HG02623 (cell line): Measurements from ENCODE around the gene VWA2.

Experiments
- ATAC-seq: cut with Tn5 transposase; IDR thresholded peaks from one replicate; pipeline ENCODE4 v1.9.1; 2021; ENCODE audit warnings: moderate library complexity; ENCODE audit not compliant: unreplicated experiment

The VWA2 gene

DNA sequence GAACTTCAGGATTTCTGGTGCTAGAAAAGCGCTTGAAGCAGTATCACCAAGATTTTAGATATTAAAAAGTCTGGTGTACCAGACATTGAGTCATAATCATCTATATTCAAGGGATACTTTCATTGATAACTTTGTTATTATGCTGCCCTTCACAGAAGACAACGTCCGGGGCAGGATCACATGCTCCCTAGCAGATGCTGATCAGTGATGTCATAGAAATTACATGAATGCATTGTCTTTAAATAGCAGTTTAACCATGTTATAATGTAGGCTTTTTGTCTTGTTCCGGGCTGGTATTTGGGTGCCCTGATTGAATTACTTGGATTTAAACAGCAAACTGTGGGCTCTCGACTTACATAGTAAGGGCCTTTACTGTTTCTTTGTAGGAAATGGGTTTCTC lies 54.0 kb downstream of the VWA2 start:
- no peak for ATAC-seq

- no peak for ATAC-seq
Measured at GRCh38 chr10:114294549-114294948, 55.5 kb downstream of the VWA2 start.

DNA sequence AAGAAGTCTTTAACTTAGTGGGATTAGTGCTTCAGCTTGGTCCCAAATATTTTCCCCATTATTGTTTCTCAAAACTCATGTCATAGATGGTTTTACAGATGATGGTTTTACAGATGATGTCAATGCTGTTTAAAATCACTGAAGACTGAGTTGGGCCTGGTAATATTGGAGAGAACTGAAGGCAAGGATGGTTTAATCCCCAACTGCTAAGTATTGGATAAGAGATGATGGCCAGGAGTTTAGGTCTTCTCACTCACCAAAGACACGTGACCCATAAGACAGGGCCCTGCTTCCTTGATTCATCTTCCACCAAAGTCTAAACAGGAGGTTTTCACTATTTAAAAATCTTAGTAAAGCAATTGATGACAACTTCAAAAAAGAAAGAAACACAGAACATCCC lies 56.3 kb downstream of the VWA2 start:
- no peak for ATAC-seq

DNA sequence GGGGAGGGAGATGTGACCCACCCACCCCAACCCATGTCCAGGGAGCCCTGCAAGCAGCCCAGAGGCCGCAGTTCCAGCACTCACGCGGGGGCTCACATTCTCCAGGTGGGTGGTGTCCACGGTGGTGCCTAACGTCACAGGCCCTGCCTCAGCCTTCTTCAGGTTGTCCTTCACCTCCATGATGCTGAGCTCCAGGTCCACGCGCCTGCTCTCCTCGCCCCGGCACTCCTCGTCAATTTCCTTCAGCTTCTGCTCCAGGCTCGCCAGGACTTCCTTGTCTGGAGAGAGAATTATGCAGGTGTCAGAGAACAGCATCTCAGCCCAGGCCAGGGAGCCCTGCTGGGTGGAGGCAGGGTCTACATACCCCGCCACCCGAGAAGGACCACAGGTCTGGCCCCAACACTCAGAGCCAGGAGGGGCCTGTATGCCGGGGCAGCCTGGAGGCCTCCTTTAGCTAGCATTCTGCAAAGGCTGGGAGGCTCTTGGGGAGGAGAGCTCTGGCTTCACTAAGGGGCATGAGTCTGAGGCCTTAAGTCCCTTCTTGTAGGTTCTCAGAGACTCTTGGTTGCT lies 58.2 kb downstream of the VWA2 start:
- no peak for ATAC-seq

- ATAC-seq = no peak
Measured at GRCh38 chr10:114300036-114300645, 61.1 kb downstream of the VWA2 start.

- no peak for ATAC-seq
Measured at GRCh38 chr10:114301177-114301576, 62.1 kb downstream of the VWA2 start.

DNA sequence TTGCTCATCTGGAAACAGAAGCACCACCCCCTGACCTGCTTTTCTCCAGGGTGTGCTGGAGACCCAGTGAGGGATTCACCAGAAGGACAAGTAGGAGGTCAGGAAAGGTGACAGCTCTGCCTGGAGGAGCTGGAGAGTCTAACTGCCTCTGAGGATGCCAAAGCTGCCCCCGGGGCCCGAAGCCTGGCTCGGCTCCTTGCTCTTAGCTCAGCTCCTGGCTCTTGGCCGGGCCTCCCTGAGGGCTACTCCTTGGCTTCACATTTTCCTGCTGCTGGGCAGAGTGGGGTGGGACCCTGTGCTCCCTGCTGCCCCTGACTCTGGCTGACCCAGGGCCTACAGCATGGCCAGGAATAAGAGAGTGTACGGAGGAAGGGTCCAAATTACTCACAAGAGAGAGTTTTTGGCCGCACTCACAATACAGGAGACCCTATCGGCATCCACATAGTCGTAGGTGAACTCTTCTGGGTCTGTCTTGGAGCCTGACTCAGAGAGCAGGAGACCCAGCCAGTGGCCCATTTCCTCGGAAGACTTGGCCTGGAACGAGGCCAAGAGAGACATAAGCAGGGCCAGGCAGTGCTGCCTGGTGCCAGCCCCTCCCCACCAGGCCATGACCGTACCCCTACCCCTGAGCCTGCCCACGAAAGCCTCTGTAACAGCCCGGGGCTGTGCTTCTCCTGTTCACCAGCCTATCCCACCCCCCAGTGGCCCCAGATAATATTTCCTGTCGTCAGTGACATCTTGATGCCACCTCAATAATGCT lies 63.1 kb downstream of the VWA2 start:
- no peak for ATAC-seq

- ATAC-seq = no peak
Measured at GRCh38 chr10:114303556-114303955, 64.5 kb downstream of the VWA2 start.

DNA sequence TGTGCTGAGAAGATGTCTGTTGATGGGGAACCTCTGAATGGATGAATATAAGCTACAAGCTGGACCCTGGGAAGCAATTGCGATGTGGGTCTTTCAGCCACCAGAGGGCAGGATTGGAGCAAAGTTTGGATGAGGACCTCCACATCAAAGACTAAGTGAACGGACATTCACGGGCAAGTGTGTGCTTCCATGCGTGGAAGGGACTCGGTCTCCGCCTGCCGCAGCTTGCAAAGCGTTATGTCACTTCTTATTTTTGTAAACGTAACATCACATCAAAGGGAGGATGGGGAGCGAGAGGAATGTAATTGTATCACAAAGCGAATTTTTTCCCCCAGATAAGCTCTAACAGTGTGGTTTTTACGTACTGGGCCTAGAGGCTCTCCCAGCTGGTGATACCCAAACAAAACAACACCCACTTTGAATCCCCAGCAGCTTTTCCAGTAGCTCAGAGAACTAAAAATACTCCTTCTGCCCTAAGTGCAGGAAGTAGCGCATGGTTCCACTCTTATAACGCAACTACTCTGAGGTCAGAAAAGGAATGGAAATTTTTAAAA lies 65.0 kb downstream of the VWA2 start:
- ATAC-seq = peak; percentile 75

DNA sequence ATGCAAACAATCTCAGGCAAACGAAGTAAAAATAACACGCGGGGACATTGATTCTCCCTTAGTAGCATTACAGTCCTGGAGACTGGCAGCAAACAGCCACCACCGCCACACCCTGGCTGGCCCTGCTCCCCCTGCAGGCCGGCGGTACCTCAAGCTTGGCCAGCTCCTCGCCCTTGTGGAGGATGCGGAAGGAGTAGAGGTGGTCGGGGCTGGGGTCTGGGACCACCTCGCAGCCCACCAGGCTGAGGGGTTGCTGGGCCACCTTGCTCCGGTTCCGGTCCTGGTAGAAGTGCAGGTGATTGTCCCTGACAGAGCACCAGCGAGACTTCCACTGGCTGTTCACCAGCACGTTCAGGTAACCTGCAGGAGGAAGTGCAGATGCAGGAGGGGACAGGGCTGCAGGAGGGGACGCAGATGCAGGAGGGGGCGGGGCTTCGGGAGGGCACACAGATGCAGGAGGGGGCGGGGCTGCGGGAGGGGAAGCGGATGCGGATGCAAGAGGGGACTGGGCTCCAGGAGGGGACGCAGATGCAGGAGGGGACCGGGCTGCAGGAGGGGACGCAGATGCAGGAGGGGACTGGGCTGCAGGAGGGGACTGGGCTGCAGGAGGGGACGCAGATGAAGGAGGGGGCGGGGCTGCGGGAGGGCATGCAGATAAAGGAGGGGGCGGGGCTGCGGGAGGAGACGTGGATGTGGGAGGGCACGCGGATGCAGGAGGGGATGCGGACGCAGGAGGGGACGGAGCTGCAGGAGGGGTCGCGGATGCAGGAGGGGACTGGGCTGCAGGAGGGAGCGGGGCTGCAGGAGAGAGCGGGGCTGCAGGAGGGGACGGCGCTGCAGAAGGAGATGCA lies 65.7 kb downstream of the VWA2 start:
- ATAC-seq = peak; percentile 58

GRCh38 chr10:114305521-114305925 lies 66.5 kb downstream of the VWA2 start:
- ATAC-seq = no peak

DNA sequence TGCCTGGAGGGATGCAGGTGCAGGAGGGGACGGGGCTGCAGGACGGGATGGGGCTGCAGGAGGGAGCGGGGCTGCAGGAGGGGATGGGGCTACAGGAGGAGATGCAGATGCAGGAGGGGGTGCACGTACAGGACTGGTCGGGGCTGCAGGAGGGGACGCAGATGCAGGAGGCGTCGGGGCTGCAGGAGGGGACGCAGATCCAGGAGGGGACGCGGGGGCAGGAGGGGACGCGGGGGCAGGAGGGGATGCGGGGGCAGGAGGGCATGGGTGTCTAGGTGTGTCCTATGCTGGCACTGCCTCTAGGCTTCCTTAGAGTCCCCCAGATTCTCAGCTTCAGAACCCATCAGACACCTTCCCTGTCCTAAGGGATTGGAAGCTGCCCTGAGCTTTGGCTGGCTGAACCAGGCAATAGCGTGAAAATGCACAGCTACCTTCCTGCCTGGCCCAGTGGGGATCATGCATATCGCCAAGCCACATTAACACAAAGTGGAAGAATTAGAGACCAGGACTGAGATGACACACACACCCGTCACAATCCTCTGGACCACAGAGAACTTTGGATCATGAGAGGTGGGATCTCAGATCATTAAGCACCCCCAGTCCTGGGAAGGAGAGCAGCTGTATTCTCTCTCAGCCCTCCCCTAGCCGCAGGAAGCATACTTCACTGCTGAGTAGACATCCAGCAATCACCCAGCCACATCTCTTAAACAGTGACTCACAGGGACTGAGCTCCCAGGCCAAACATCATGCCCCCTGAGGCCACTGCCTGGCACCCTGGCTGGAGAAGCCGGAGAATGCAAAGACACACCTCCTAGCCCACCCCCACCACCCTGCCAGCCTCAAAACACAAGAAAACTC lies 67.3 kb downstream of the VWA2 start:
- no peak for ATAC-seq

- no peak for ATAC-seq
Measured at GRCh38 chr10:114307731-114308130, 68.7 kb downstream of the VWA2 start.

DNA sequence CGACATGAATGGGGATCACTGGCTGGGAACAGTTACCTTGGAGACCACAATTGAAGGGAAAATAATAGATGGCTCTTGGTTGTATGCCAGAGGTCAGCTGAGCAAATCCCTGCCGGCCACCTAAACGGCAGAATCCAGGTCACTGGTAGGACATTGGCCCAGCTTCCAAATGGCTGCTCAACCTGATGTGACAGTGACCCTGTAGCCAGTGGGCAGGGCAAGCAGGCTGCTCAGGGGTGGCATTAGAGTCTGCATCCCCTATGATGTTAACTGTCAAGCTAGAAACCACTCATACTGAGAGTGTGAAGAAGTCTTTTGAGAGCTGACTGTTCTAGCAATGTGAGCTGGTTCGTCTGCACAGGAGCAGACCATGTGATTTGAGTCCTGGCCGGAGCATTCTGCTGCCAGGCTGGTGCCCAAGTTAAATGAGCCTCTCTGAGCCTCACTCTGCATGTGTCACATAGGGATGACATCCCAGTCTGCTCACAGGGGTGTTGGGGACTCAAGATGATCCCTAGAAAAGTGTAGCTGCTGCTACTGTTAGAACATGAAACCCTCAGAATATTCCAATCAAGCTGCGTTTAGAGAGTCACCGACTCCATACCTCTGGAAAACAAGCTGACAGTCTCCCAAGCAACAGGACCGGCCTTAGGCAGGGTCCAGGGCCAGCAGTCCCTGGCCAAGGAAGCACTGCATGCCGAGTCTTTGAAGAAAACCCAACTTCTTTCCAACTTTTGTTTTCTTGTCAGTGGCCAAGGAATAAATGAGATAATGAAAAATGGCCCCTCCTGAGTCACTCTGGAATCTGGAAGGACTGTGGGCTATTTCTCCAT lies 69.7 kb downstream of the VWA2 start:
- no peak for ATAC-seq

DNA sequence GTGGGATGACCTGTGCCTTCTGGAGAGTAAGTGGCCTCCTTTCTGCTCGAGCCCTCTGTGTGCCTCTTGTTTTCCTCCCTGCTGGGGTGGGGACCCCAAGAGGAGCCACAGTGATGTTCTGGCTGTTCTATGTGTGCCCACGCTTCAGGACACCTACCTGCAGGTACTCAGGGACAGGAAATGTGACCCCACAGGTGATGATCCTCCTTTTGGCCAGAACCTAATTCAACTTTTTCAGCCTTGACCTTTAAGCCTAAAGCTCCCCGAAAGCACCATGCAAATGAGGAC lies 70.3 kb downstream of the VWA2 start:
- no peak for ATAC-seq

- no peak for ATAC-seq
Measured at GRCh38 chr10:114310346-114310745, 71.3 kb downstream of the VWA2 start.

DNA sequence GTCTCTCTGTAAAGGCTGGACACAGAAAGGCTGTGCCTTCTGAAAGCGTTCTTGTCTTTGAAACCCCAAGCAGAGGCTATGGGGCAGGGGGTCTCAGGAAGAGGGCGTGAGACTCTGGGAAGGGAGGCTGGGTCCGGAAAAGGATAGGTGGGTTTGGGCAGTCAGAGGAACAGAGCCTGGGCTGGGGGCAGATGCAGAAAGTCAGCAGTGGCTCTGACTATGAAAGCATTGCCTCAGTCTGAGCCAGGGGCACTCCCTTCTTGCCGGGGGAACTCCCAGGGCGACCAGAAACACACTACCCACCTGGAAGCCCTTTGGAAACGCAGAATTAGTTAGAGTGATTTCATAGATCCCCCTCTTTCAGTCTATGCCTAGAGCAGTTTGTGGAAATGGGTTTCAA lies 72.0 kb downstream of the VWA2 start:
- ATAC-seq = no peak

GRCh38 chr10:114311496-114312209 lies 72.6 kb downstream of the VWA2 start:
- no peak for ATAC-seq

GRCh38 chr10:114313139-114313538 lies 74.1 kb downstream of the VWA2 start:
- ATAC-seq = no peak
